GM08714 (cell line): Measurements from ENCODE around the gene PABPN1L.
A peak's percentile ranks its signal among the peaks of the same experiment; 100 is the strongest.

Experiments used
- H3K4me3 ChIP-seq: fragments of 200-500 bp; sonication (Bioruptor generic); 2 replicates; pipeline ENCODE4 v1.5.1; 2014; ENCODE audit warnings: mild to moderate bottlenecking, low read length, inconsistent platforms
- ZNF274 ChIP-seq: IDR thresholded peaks from 2 replicates; pipeline ENCODE4 v1.6.1; 2012; ENCODE audit warnings: mild to moderate bottlenecking, low read depth, low read length

Gene PABPN1L

DNA sequence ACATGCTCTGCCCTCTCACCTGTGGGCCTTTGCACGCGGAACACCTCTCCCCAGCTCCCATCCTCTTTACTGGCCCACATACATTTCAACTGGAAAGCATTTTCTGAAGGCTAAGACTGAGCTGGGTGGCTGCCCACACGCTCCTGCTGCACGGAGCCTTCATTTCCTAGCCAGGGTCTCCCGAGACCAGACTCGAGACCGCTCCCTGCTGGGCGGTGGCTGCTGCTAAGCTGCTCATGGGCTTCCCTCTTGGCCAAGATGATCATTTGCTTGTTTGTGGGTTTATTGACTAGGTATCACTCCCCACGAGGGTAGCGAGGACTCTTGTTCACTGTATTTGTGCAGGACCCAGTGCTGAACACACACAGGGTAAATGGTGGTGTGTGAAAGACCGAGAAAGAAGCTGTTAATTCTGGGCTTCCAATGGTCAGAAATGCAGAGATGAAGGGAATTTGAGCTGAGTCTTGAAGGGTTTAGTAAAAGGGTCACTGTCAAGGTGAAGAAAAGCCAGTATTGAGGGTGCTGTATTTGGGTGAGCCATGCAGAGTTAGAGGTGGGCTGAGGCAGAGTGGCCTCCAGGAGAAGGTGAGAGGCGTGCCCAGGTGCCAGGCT, 8.6 kb downstream of the PABPN1L start:
- TF ChIP-seq ZNF274: no peak
- peak overlapping the region; percentile 85 for H3K4me3 ChIP-seq

DNA sequence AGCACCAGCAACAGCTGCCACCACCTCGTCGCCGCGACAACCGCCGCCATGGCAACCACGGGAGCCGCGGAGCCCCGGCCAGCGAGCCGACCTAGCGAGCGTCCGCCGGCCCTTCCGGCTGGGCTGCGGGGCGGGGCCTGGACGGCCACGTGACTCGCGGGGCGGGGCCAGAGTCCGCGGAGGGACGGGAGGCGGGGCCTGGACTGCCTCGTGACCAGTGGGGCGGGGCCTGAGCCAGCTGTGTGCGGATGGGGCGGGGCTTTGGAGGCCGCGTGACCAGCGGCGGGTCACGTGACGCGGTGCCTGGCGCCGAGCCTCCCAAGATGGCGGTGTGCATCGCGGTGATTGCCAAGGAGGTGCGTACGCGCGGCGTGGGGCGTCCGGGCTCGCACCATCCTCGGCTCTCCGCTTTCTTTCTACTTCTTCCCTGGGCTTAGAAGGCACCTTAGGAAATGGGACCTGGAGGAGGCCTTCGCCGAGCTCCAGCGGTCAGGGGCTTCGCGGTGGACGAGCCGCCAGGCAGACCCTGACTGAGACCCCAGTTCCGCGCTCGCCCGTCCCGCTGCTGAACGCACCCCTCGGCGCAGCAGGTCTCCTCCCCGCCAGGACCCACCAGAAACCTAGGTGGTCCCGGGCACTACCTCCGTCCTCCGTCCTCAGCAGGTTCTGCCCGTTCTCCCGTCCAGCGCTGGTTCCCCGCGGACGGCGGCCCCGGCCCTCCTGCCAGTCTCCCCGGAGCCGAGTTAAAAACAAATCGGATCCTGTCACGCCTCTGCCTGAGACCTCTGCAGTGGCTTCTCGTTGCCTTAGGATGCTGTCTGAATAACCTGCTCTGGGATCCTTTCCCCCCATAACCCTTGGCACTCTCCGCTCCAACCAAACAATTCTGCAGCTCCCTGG, 9.4 kb downstream of the PABPN1L start, which contains the start of the genes GALNS and TRAPPC2L:
TSS of gene GALNS (minus strand) at position 120 of the 900 bp plus-strand sequence. CDS start at position 50, 70 bp downstream.
TSS of gene TRAPPC2L (plus strand) at position 300 of the 900 bp plus-strand sequence. CDS start at position 324, 24 bp downstream.
- TF ChIP-seq ZNF274: no peak
- H3K4me3 ChIP-seq: peak within 1 kb of the TSS; percentile 85

DNA sequence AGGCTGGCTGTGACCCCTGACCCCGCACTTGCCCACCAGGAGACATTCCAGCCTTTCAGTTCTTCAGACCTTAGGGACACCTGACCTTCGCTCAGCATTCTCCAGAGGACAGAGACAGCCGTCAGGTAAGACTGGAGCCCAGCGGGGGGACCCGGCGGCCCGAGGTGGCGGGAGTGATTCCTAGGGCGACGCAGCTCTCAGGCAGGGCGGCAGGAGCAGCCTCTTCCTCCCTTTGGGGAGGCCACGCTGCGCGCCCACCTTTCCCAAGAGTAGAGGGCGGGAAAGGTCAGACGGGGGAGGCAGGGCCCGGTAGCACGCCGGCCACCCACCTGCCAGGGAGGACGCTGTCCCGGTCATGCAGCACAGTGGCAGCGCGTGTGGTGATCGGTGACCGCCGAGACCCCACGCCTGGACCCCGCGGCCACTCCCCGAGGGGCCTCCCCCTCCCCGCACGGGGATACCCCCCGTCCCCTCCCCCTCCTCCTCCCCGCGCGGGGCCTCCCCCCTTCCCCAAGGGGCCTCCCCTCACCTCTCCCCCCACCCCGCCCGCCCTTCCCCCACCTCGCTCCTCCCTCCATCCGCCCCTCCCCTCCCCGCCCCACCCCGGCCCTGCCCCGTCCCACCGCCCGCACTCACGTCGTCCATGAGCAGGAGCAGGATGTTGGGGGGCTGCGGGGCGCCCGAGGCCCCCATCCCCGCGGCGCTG, 10.2 kb downstream of the PABPN1L start:
- peak overlapping the region; percentile 59; the same call in 1 of the 2 replicates for H3K4me3 ChIP-seq
- no peak for TF ChIP-seq ZNF274

DNA sequence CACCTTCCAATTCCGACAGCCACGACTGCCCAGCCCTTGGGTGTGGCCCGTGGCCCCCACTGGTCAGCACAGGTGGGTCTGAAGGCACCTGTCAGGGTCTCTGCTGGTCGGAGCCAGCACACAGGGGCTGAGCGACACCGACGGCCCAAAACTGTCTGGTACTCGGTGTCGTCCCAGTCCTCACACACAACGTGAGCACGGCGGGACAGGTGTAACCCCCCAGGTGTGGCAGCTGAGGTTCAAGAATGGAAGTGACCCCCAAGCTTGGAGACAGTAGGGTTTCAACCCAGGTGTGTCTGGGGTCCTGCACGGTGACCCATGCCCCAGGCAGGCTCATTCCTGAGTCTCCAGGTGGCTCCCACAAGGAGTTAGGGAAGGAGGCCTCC, 10.7 kb downstream of the PABPN1L start:
- no peak for TF ChIP-seq ZNF274
- H3K4me3 ChIP-seq: no peak overlapping the region; the same call in 1 of the 2 replicates

DNA sequence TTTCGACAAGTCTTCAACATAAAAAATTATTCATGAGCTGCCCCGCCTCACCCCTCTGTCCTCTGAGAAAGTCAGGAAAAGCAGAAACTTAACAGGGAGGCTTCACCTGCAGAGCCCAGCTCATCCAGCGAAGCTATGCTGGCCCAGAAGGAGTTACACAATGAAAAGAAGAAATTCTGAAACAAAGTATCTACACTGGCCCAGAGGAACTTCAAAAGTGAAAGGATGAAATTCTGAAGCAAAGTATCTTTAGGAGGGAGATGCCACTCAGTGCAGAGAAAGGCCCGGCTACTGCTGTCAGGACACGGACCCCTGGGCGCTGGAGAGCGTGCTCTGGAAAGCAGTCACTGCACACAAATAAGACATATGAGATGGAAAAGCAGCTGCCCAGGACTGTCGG, 11.3 kb downstream of the PABPN1L start:
- no peak overlapping the region for H3K4me3 ChIP-seq
- no peak for TF ChIP-seq ZNF274

DNA sequence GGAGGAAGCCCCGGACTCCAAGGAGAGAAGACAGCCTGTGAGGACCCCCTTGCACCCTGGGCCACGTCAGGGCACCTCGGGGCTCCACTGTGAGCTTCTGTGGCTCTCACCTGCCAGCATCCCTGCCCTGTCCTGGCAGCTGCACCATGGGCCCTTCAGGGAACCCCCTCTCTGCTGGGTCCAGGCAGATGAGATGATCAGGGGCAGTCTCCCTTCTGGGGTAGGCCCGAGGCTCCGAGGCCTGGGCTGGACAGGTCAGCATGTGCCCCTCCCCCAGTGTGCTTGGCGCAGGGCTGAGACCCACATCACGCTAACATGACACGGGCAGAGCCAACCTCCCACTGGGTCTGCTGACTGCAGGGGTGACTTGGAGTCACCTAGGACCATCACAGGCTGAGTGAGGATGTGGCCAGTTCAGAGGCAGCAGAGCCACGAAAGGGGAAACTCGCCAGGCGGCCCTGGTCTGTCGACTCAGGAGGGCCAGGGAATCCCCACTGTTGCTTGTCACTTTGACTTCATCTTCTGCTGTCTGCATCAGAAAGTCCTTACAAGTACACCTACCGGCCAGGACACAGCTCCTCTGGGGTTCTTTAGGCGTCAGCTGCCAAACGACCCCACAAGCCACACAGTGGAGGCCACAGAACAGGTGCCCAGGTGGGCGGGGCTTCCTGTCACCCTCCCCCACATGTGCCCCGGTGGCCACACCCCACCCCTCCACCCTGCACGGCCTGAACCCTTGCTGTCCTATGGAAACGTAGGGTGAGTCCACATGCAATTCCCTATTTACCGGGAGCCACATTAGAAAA, 12.0 kb downstream of the PABPN1L start:
- TF ChIP-seq ZNF274: no peak
- H3K4me3 ChIP-seq: no peak overlapping the region

DNA sequence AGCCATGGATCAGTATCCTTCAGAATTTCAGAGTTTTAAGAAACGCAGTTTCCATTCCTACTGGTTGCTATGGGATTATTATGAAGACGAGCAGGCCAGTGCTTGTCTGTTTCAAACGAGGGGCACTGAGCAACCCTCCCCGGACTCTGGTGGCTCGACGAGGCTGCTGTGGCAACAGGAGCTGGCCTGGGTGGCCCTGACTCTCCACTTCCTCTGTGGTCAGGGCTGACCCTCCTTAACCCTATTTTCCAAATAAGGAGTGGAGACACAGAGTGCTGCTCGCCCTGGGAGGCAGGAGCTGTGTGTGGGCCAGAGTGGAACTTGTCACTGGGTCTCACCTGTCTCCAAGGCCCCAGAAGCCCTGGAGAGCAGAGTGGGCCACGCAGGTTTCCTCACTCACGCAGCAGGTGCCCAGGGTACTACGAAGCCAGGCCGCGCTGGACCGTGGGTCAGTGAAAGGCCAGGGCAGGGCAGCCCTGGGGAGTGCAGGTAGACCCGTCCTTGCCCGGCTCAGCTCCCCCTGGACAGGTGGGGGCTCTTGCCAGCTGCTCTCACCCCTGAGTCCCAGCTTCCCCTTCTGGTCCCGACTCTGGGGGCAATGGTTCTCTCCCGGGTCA, 13.0 kb downstream of the PABPN1L start:
- H3K4me3 ChIP-seq: no peak overlapping the region
- TF ChIP-seq ZNF274: no peak

DNA sequence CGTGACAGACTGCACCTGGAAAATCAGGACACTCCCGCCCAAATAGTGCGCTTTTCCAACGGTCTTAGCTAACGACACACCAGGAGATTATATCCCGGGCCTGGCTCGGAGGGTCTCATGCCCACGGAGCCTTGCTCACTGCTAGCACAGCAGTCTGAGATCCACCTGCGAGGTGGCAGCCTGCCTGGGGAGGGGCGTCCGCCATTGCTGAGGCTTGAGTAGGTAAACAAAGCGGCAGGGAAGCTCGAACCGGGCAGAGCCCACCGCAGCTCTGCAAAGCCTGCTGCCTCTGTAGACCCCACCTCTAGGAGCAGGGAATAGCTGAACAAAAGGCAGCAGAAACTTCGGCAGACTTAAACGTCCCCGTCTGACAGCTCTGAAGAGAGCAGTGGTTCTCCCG, 14.8 kb downstream of the PABPN1L start:
- no peak overlapping the region for H3K4me3 ChIP-seq
- no peak for TF ChIP-seq ZNF274

DNA sequence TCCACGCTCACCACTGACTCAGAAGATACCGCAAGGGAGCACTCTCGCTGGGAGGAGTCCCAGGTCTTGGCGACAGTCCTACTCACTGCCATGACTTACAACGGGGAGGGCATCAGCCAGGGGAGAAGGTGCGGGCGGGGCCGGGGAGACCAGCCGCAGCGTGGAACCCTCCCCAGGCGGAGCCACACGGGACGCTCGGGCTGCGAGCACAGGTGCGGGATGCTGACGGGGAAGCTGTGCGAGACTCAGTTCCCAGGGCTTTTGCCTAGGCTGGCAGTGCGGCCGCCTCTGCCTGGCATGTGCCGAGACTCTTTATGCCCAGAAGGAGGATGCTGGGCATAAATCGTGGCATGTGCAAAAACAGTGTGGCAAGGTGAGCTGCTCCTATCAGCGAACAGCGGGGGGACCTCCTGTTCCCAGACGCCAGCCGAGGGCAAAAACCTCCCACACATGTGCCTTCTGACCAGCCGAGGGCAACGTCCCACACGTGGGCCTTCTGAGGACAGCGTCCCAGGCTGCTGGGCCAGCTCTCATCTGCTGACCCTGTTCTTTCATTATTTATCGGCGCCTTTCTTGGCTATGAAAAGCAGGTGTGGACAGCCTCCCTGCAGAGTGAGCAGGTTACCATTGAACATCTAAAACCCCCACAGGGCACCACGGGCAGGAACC, 15.8 kb downstream of the PABPN1L start:
- TF ChIP-seq ZNF274: no peak

DNA sequence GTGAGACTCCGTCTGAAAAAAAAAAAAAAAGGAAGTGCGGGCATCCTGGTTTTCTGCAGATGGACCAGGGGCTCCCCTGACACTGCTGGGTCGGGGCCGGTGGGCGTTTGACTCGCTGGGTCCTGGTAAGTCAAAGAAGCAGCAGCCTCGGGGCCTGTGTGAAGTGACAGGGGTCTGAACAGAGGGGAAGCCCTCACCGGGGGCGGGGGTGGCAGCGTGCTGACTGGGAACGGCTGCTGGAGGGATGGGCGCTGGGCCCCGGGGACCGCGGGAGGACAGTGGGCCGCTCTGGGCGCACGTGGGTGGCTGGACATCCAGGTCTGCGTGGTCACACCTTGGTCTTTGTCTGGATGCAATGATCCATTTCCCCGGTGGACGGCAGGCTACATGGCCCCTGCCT, 17.9 kb downstream of the PABPN1L start:
- H3K4me3 ChIP-seq: no peak overlapping the region
- TF ChIP-seq ZNF274: no peak

More for the DNA sequence above, 15.8 kb downstream of the PABPN1L start:
- H3K4me3 ChIP-seq: no peak overlapping the region

DNA sequence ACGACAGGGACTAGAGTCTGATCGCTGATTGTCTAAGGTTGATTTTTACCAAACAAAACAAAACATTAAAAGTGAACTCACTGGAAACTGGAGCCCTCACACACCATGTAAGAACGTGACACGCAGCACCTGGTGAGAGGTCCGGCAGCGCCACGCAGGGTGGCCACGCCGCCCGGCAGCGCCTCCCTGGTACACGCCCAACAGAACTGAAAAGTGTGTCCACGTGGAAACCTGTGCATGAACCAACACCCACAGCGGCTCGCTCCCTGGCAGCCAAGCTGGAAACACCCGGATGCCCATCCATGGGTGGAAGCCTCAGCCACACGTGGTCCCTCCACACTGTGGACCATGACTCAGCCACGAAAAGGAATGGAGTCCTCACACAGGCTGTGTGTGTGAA, 18.8 kb downstream of the PABPN1L start:
- H3K4me3 ChIP-seq: no peak overlapping the region
- no peak for TF ChIP-seq ZNF274

DNA sequence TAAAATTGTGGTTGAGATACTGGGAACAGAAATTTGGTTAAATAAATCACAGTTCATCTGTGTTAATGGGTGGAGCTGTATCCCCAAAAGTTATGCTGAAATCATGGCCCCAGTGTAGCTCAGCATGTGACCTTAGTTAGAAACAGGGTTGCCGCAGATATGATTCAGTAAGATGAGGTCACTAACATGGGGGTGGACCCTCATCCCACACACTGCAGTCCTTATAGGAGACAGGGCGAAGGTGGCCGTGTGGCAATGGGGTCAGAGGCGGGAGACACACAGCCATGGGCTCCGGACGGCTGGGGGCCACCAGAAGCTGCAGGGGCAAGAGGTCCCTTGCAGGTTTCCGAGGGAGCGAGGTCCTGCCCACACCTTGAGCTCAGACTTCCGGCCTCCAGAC, 20.4 kb downstream of the PABPN1L start:
- no peak overlapping the region for H3K4me3 ChIP-seq
- no peak for TF ChIP-seq ZNF274
